ENCODE results near the gene PSMD1.
"Not testable (repeated sequence)": the region's sequence is repeated elsewhere in the genome, so short reads cannot be mapped to it uniquely, and the experiment has no call there.

PSMD1 gene

GRCh38 chr2:231196592-231196991 is 139.9 kb downstream of the PSMD1 start:
- no peak overlapping the region for H3K4me3 ChIP-seq (ENCODE audit: low read depth, low read length)
- TF ChIP-seq CTCF (IDR thresholded peaks at IDR 0.05; ENCODE audit: insufficient read depth, low read length, missing control alignments), result no peak
- ChIA-PET CTCF (interaction anchor here (0.7 to 13.5 kb wide), 4 partner anchors 11 to 95 kb away, joined by 3 to 336 read pairs (median 4); no protein-coding TSS in a partner anchor), POLR2A (no interaction called here)
- DNase-seq (ENCODE audit: low read depth, low spot score), result no peak

- H3K4me3 ChIP-seq (ENCODE audit: low read depth, low read length); POLR2A ChIA-PET; DNase-seq (ENCODE audit: low read depth, low spot score): not testable (repeated sequence)
- CTCF ChIA-PET, result interaction anchor here (0.7 to 13.5 kb wide), 4 partner anchors 26 to 96 kb away, joined by 3 to 336 read pairs (median 12); no protein-coding TSS in a partner anchor
These were observed 140.5 kb downstream of the PSMD1 start for GRCh38 chr2:231197196-231197595.

- ChIA-PET POLR2A (interaction anchor here (0.7 kb wide), 1 partner anchor 327 kb away, joined by 3 read pairs; no protein-coding TSS in a partner anchor), CTCF (interaction anchor here (1.1 to 13.5 kb wide), 5 partner anchors 12 to 141 kb away, joined by 3 to 336 read pairs (median 9); partner anchors contain the start of gene PSMD1)
- H3K4me3 ChIP-seq (ENCODE audit: low read depth, low read length), result peak overlapping the region; percentile 98
- TF ChIP-seq CTCF (IDR thresholded peaks at IDR 0.05; ENCODE audit: insufficient read depth, low read length, missing control alignments), result no peak
- no peak for DNase-seq (ENCODE audit: low read depth, low spot score)
These were observed 141.1 kb downstream of the PSMD1 start for GRCh38 chr2:231197706-231198290.

DNA sequence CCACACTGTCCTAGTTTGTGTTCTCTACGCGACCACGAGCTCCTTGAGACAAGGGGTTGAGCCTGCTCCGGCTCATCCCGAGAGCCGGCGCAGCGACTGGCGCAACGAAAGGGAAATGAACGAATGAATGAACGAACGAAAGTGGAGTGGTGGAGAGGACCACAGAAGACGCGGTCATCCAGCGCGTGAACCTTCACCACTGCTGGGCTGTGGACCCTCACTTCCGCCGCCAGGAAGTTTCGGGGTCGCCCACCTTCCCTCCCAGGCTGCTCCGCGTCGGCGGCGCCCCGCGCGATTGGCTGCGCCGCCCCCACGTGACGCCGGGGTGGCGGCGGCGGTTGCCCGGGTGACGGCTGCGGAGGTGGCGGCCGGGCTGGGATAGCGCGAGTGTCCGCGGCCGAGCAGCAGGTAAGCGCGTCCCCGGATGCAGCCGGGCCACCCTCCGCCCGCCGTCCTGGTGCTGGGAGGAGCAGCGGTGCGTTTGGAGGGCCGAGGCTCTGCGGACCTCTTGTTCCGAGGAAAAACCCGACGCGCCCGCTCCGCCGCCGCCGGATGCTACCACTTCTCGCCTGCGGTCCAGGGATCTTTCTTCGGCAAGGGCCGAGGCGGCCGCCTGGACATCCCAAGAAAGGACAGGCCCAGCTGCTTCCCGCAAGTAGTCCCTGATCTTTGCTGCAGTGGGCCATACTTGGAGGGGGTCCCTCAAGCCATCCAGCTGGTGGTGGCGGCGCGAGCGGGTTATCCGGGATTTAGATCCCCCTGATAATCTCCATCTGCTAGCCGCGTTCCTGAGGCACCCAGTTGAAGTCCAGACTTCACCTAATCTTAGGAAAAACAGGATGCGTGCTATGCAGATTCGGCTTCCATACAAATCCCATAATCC is 141.9 kb downstream of the PSMD1 start, which contains the start of gene ARMC9:
TSS of gene ARMC9 (plus strand) at position 341 of the 883 bp plus-strand sequence. CDS start 7,608 bp downstream, outside the sequence.
- POLR2A ChIA-PET, result interaction anchor here (0.7 kb wide), 1 partner anchor 328 kb away, joined by 3 read pairs; no protein-coding TSS in a partner anchor
- peak within 1 kb of the TSS; percentile 98 for H3K4me3 ChIP-seq (ENCODE audit: low read depth, low read length)
- CTCF ChIA-PET, result interaction anchor here (1.1 to 13.5 kb wide), 6 partner anchors 11 to 200 kb away, joined by 3 to 336 read pairs (median 8); partner anchors contain the start of gene PSMD1
- TF ChIP-seq CTCF (IDR thresholded peaks at IDR 0.05; ENCODE audit: insufficient read depth, low read length, missing control alignments), result no peak
- DNase-seq (ENCODE audit: low read depth, low spot score), result no peak

DNA sequence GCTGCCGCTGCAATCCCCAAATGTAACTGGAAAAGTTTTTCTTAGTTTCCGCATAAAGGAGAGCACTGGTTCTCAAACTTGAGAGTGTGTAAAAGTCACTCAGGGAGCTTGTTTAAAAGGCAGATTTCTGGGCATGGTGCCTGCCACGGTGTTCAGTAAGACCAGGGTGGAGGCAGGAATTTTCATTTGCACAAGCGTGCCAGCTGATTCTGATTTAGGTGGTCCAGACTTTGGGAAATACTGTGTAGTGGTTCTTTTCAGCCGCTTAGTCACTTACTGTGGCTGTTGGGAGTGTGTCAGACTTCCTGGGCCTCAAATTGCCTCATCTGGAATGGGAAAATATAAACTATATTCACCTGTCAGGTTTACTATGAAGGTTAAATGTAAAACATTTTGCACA is 142.6 kb downstream of the PSMD1 start:
- DNase-seq (ENCODE audit: low read depth, low spot score), result no peak
- peak overlapping the region; percentile 98 for H3K4me3 ChIP-seq (ENCODE audit: low read depth, low read length)
- POLR2A ChIA-PET, result no interaction called here
- TF ChIP-seq CTCF (IDR thresholded peaks at IDR 0.05; ENCODE audit: insufficient read depth, low read length, missing control alignments), result no peak
- CTCF ChIA-PET, result interaction anchor here (1.3 to 13.5 kb wide), 5 partner anchors 11 to 199 kb away, joined by 3 to 336 read pairs (median 9); no protein-coding TSS in a partner anchor

DNA sequence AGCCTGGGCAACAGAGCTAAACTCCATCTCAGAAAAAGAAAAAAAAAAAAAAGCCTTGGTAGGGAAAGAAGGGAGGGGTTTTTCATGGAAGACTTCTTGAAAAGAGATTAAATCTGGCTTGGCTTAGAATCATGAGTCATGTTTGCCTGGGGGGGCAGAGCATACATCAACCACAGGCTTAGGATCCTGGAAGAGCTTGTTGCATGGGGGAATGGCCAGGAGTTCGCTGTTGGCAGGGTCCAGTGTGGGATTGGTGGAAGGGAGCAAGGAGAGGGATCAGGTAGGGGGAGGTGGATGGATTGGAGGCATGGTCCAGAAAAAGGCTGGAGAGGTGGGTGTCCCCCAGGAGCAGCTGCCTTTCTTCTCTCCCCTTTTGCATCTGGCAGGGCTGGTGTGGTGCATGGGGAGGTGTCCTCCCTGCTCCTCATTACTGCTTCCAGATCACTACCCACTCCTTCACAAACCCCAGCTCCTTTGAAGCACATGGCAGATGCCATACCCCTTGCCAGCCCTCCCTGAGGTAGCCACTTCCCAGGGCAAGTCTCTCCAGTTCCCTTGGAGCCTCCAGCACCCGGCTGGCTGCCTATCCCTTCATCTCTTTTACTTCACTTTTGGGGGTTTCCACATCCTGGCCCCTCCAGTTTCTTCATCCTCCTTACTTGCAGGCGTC is 144.3 kb downstream of the PSMD1 start:
- H3K4me3 ChIP-seq (ENCODE audit: low read depth, low read length), result no peak overlapping the region
- no peak for TF ChIP-seq CTCF (IDR thresholded peaks at IDR 0.05; ENCODE audit: insufficient read depth, low read length, missing control alignments)
- ChIA-PET POLR2A (interaction anchor here (0.6 to 0.7 kb wide), 3 partner anchors 80 to 264 kb away, joined by 3 read pairs; partner anchors contain the start of gene NCL), CTCF (interaction anchor here (1.0 to 13.5 kb wide), 10 partner anchors 8 to 211 kb away, joined by 3 to 336 read pairs (median 5); no protein-coding TSS in a partner anchor)
- DNase-seq (ENCODE audit: low read depth, low spot score), result no peak

Measured in AG04449 (cell line).